SIG-M5 treated with dmso at 0.1 percent for 504 hours (cell line): ENCODE measurements around the gene POMGNT2.

Source experiments
- DNase-seq: peaks from one replicate; lab custom pipeline; 2025; ENCODE audit not compliant: unreplicated experiment; lab: John Stamatoyannopoulos, UW

POMGNT2 gene

GRCh38 chr3:43104039-43104438 lies 1.8 kb downstream of the POMGNT2 start:
- DNase-seq, result no peak

- DNase-seq, result no peak
These were observed 3.0 kb downstream of the POMGNT2 start for GRCh38 chr3:43102773-43103480.

DNA sequence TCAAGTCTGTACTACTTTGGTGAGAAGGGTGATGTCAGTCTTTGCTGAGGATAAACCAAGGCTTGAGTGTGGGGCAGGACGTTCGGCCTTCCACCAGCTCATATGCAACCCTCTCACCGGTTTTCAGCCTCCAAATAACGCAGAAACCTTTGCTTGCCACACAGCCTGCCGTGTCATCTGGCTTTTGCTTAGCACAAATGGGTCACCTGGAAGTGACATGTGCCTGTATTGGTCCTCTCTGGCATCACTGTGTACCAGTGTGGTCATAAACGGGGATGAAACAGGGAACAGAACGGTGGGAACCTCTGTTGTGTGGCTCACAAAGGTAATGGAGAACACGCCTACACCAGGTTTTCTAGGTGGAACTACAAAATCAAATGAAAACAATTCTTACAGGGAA lies 7.1 kb downstream of the POMGNT2 start:
- DNase-seq, result no peak

- no peak for DNase-seq
These were observed 8.3 kb downstream of the POMGNT2 start for GRCh38 chr3:43097400-43098080.

GRCh38 chr3:43096761-43097160 lies 9.1 kb downstream of the POMGNT2 start:
- no peak for DNase-seq

- DNase-seq, result no peak
These were observed 10.5 kb downstream of the POMGNT2 start for GRCh38 chr3:43095370-43095769.

DNA sequence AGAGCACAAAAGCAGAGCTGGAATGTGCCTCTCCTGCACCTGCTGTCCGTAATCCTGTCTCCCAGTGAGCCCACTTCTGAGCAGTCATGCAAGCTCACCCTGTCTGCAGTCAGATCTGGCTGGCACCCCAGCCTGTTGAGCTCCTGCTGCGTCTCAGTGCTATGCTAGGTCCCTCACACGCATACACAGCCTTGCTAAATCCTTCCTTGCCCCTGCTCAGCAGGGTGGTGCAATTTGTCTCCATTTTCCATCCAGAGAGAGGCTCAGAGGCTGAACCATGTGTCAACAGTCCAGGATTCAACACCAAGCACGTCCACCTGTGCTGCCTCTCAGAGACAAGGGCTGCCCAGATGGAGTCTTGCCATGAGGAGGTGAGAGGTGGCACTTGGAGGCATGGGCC lies 11.0 kb downstream of the POMGNT2 start:
- no peak for DNase-seq

GRCh38 chr3:43094381-43094780 lies 11.5 kb downstream of the POMGNT2 start:
- DNase-seq, result no peak

DNA sequence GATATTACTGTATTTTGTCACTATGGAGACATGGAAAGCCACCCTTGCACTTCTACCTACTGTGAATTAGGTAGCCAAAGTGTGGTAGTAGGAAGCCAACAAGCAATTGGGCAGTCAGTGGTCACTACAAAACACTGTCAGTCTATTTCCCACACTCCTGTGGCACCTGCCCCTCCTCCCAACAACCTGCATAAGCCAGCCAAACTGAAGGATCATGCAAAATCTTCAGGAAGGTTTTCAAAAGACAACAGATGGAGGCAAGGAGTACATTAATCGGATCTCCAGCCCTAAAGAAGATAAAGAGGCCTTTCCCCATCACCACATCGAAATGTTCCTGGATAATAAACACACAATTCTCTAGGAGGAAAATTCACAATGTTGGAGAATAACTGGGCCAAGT lies 11.9 kb downstream of the POMGNT2 start:
- no peak for DNase-seq

- DNase-seq, result no peak
These were observed 12.9 kb downstream of the POMGNT2 start for GRCh38 chr3:43093006-43093405.

DNA sequence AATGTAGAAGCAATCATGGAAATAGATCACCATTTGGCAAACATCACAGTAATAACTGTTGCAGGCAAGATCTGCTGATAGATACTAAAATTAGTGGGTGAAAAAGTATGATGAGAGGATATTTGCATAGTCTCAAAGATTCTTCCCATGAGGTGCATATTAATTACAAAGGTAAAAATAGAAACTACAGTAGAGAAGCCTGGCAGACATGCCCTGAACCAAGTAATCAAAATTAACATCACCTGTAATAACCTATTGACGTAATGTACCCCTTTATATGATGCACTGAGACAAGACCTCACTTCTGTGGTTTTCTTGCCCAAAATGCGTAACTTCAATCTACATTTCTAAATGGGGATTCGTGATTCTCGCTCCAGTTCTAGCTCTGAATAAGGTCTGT lies 14.4 kb downstream of the POMGNT2 start:
- DNase-seq, result no peak

- DNase-seq, result no peak
These were observed 15.6 kb downstream of the POMGNT2 start for GRCh38 chr3:43090238-43090637.

DNA sequence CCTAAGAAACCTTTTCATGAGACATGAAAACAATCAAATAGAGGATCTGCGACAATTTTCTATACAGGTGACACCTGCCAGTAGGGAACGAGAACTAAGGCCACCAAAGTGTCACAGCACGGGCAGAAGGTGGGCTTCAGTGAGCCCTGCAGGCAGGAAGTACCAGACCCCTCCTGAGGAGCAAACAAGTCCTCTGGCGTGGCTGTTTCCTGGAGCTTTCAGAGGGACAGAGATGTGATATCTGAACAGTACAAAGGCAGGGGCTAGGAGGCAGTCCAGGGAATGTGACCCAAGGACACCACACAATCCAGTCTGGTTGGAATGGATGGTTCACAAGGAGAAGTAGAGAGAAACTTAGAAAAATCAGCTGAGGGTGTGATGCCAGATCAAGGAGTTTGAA lies 16.8 kb downstream of the POMGNT2 start:
- no peak for DNase-seq

DNA sequence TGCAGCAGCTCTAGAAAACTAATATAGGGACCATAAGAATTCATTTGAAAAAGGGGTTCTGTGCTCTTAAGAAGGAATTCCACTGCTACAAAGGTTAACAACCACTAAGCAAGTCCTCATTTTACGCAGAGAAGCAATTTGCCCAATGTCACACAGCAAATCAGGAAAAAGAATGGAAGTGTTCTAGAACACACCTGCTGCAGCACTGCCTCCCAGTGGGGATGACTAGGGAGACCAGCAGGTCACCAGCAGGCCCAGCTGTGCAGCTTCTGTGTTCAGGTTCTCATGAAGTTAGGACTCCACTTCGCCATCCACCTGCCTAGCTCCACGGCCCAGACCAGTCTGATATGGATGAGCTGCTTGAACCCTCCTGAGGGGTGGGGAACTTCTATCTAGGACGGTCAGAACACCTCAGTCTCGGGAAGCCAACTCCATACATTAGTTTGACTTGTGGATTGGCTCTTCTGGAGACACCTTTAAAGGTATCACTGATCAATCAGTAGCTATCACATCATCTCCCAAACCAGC lies 18.6 kb downstream of the POMGNT2 start:
- DNase-seq, result no peak

DNA sequence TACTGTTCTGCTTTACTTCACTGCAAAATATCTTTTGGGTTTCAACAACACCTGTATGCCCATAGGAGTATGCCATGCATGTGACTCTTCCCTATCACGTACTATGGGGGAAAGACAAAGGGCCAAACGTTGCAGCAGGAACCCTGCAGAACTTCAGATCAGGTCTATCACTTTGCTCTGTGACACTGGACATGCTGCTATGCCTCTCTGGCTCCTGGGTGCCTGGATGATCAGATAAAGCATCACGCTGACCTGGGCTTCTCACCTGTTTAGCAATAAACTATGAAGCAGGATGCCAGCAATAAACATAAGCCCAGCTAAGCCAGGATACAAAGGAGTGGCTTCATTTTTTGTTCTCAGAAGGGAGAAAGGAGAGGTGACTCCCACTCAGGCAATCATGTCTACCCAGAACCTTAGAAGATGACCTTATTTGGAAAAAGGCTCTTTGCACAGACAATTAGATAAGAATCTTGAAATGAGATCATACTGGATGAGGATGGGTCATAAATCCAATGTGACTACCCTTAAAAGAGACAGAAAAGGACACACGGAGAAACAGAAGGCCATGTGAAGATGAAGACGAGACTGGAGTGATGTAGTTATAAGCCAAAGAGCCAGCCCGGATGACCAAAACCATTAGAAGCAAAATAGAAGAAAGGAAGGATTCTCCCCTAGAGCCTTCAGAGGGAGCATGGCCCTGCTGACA lies 19.3 kb downstream of the POMGNT2 start:
- no peak for DNase-seq

DNA sequence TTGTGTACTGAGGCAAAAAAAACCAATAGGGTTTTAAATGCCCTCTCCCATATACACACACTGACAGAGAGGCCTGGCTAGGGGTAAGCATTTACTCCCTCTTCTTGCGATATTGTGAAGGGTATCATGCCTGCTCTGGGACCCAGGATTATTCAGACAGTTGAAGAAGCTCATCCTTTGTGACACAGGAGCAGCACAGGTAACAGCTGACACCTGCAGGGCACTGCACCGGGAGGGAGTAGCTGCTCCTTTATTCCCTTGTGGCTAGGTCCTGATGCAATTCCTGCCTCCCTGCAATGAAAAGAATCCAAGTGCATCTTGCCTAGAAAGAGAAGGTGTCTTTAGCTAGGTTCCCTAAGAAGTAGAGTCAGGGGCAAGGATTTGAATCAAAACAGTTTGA lies 23.4 kb downstream of the POMGNT2 start:
- no peak for DNase-seq

DNA sequence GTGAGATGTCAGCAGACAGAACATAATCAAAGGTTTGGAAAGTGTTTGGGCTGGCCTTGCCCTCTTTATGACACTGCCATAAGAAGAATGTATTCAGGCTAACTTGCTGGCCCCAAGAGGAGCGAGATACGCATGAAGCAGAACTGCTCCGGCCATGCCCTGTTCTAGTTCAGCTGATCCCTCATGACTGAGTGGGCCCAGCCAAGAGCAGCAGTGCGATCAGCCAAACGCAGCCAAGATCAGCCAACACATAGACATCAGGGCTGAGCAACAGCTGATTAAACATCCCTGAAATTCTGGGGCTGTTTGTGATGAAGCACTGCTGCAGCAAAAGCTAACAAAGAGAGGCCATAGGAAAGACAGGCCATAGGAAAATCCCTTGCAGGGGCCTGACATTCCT lies 24.1 kb downstream of the POMGNT2 start:
- DNase-seq, result no peak

DNA sequence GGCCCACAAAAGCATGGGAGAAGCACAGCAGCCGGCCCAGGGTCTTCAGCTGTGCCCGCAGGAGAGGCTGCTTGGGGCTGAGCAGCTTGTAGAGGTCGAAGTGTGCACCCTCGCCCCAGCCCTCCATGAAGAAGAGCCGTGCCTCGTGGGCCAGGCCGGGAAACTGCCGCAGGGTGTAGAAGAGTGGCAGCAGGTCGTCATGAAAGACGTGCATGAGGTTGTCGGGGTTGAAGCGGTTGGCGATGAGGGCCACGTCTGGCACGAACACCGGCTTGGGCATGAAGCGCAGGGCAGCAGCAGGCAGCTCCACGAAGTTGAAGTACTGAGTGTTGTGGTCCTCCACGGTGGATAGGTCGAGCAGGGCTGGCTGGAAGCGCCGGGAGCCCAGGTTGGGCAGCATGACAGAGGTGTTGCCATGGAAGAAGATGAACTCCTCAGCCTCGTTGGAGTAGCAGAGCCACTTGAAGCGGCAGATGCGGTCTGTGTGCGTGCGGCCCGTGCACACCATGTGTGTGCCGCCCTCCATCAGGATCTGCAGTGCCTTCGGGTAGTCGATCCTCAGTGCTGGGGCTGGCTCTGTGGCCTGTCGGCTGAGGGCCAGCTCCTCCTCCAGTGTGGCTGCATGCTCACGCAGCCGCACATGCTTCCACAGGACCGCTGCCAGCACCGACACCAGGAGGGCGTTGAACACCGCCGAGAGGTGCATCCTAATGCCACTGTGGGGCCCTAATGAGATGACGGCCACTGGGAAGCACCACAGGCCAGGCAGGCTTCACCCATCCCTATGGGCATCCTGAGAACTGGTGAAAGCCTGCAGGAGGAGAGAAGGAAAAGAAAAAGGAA lies 24.9 kb downstream of the POMGNT2 start:
- DNase-seq, result no peak

DNA sequence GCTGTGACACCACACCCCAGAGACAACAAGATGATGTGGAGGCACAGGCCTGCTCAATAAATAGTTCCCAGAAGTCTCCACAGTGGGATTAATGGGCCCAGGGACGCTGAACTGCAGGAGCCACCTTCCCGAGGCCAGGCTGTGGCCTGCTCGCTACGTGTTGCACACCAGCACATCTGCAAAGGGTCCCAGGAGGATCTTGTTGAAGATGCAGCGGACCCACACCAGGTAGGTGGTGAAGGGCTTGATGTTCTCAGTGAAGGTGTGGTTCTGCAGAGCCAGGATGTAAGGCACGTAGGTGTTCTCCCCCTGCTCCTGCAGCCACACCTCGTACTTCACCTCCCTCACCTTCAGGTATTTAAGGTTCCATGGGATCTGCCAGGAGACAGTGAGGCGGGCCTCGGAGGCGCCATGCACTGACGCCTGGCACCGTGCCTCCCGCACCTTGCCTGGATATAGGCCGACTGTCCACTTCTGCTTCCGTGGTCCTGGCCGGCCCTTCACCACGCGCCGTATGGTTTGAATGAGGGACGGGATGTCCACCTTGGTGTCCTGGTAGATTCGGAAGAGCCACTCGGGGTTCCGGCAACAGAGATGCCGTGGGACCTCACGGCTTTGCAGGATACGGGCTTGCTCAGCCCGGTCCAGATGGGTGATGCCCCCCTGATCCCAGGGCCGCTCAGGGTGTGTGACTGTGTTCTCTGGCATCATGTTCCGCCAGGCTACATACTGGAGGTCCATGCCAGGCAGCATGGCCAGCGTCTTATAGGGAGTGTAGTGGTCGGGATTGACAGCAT lies 26.1 kb downstream of the POMGNT2 start:
- no peak for DNase-seq

GRCh38 chr3:43077707-43078106 lies 28.2 kb downstream of the POMGNT2 start:
- no peak for DNase-seq
